Keratinocyte (primary cell): ENCODE results near the gene GRAMD2A. TPM values are rescaled to one million over a fixed set of nuclear protein-coding genes. Genes with fewer than 3 reads are reported as not detected.

Source experiments
- DNase-seq: peaks from one replicate; pipeline ENCODE4 v3.0.0-alpha.2; 2011; ENCODE audit warnings: low read depth, missing footprints, low spot score
- FAIRE-seq: peaks from 2 replicates; lab custom pipeline; 2011; peaks lifted over from hg19 to GRCh38; lab: Jason Lieb, UNC
- H2AFZ ChIP-seq: 2 replicates; pipeline ENCODE4 v1.6.0; 2012; ENCODE audit warnings: low read length, control low read depth, inconsistent platforms; ENCODE audit not compliant: control insufficient read depth
- H3K27ac ChIP-seq: 2 replicates; pipeline ENCODE4 v1.5.1; 2011; ENCODE audit warnings: low read length; ENCODE audit not compliant: control insufficient read depth, insufficient read depth
- H3K27me3 ChIP-seq: 3 replicates; pipeline ENCODE4 v1.6.0; 2011; ENCODE audit warnings: low read length; ENCODE audit not compliant: control insufficient read depth, insufficient read depth; ENCODE audit errors: extremely low read depth
- H3K36me3 ChIP-seq, 2 experiments: 2 replicates in 1 of 2; 3 replicates in 1 of 2; pipeline ENCODE4 v1.5.1; 2011; ENCODE audit warnings: low read length in 2 of 2, mild to moderate bottlenecking in 1 of 2; ENCODE audit not compliant: control insufficient read depth in 2 of 2, insufficient read depth in 2 of 2; ENCODE audit errors: extremely low read depth in 1 of 2
- H3K4me1 ChIP-seq: 3 replicates; pipeline ENCODE4 v1.5.1; 2011; ENCODE audit warnings: low read length; ENCODE audit not compliant: control insufficient read depth, insufficient read depth; ENCODE audit errors: extremely low read depth
- H3K4me2 ChIP-seq: 3 replicates; pipeline ENCODE4 v1.6.0; 2011; ENCODE audit warnings: low read depth, low read length; ENCODE audit not compliant: control insufficient read depth, insufficient read depth; ENCODE audit errors: extremely low read depth
- H3K4me3 ChIP-seq, 3 experiments: fragments of 200-600 bp in 1 of 3; sonication (generic) in 1 of 3; 2 replicates in 2 of 3; 3 replicates in 1 of 3; pipeline ENCODE4 v1.5.1; 2011 to 2016; ENCODE audit warnings: low read length in 3 of 3, mild to moderate bottlenecking in 3 of 3, control low read depth in 2 of 3, inconsistent platforms in 1 of 3, low read depth in 1 of 3, mixed read lengths in 1 of 3, mixed run types in 1 of 3, moderate library complexity in 1 of 3; ENCODE audit not compliant: control insufficient read depth in 2 of 3, insufficient read depth in 2 of 3; ENCODE audit errors: extremely low read depth in 1 of 3
- H3K79me2 ChIP-seq: 2 replicates; pipeline ENCODE4 v1.6.0; 2012; ENCODE audit warnings: low read length; ENCODE audit not compliant: control insufficient read depth, insufficient read depth
- H3K9ac ChIP-seq: 3 replicates; pipeline ENCODE4 v1.6.0; 2011; ENCODE audit warnings: low read length; ENCODE audit not compliant: control insufficient read depth, insufficient read depth; ENCODE audit errors: extremely low read depth
- H3K9me1 ChIP-seq: 3 replicates; pipeline ENCODE4 v1.6.0; 2011; ENCODE audit warnings: low read length; ENCODE audit not compliant: control insufficient read depth, insufficient read depth; ENCODE audit errors: extremely low read depth
- H3K9me3 ChIP-seq: 2 replicates; pipeline ENCODE4 v1.5.1; 2012; ENCODE audit warnings: low read depth, low read length; ENCODE audit not compliant: control insufficient read depth
- H4K20me1 ChIP-seq: 3 replicates; pipeline ENCODE4 v1.6.0; 2011; ENCODE audit warnings: low read length; ENCODE audit not compliant: control insufficient read depth, insufficient read depth; ENCODE audit errors: extremely low read depth
- EZH2 ChIP-seq: IDR thresholded peaks from one replicate; pipeline ENCODE4 v1.6.1; 2012; ENCODE audit warnings: inconsistent platforms, mild to moderate bottlenecking, low read length, moderate library complexity
- dilution Hi-C: fragments of 300-500 bp; cut with MboI; formaldehyde crosslinking; loops from one replicate; pipeline ENCODE4 v1.7.0; 2020; ENCODE audit warnings: low sequenced_read_pairs; ENCODE audit not compliant: extremely low pct_ligation_motif_present
- polyA plus RNA-seq, 5 experiments: library from polyadenylated mRNA; depleted of rRNA in 3 of 5; stranded (reverse) in 3 of 5; stranded (forward) in 1 of 5; unstranded in 1 of 5; fragments of >200 nt; gene quantifications; 1 replicate in 1 of 5; 2 replicates in 3 of 5; 3 replicates in 1 of 5; pipeline versions ENCODE4 v1.2.1 to v1.2.3, GENCODE V29; 2011 to 2012; ENCODE audit warnings: missing spikeins in 2 of 5, low read depth in 1 of 5, low replicate concordance in 1 of 5
- TF ChIP-seq, protein P1 (sequence below), 3 experiments: IDR thresholded peaks in 1 of 3; conservative IDR thresholded peaks in 1 of 3; optimal IDR thresholded peaks in 1 of 3; 2 replicates in 2 of 3; 3 replicates in 1 of 3; pipeline versions ENCODE3 to v1.5.1; 2011; ENCODE audit warnings: low read length in 3 of 3, mild to moderate bottlenecking in 3 of 3, moderate library complexity in 2 of 3, control low read depth in 1 of 3, inconsistent platforms in 1 of 3; ENCODE audit not compliant: insufficient read depth in 2 of 3; ENCODE audit errors: extremely low read depth in 1 of 3

Gene GRAMD2A
- polyA plus RNA-seq, 1 donor (not counting 4 experiments of a cell fraction or from before 2014, with no cell fraction given): 5.7 TPM

DNA sequence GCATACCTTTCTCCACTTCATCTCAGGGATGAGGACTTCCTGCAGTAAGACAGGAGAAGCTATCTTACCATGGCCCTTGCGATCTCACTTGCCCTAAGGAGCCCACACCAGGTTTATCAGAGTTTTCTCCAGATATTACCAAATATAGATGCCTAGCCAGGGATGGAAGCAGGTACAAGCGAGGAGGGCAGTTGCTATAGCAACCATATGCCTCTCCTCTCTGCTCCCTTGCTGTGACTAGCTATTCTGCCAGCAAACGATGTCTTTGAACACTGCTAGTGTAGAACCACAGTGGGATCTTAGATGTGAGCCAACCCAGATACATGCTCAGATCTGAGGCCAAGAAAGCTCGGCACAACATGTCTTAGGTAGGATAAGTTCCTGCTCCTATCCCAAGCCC lies 33.9 kb downstream of the GRAMD2A start:
- Histone ChIP-seq H3K4me3 (no peak overlapping the region), H3K9ac (no peak overlapping the region), H3K4me1 (peaks cover 6% of the 10 kb centered on the region), H2AFZ (no peak overlapping the region), H3K27me3 (no peaks in the 10 kb centered on the region), H3K79me2 (no peaks in the 10 kb centered on the region), H4K20me1 (peaks cover 3% of the 10 kb centered on the region), H3K9me3 (no peaks in the 10 kb centered on the region), H3K36me3 (peaks cover 0 to 3% of the 10 kb centered on the region in 2 experiments), H3K4me2 (no peak overlapping the region), H3K27ac (no peak overlapping the region), H3K9me1 (no peaks in the 10 kb centered on the region)
- FAIRE-seq (no peak), DNase-seq (no peak)
- TF ChIP-seq EZH2: no peak
- TF ChIP-seq, protein P1, sequence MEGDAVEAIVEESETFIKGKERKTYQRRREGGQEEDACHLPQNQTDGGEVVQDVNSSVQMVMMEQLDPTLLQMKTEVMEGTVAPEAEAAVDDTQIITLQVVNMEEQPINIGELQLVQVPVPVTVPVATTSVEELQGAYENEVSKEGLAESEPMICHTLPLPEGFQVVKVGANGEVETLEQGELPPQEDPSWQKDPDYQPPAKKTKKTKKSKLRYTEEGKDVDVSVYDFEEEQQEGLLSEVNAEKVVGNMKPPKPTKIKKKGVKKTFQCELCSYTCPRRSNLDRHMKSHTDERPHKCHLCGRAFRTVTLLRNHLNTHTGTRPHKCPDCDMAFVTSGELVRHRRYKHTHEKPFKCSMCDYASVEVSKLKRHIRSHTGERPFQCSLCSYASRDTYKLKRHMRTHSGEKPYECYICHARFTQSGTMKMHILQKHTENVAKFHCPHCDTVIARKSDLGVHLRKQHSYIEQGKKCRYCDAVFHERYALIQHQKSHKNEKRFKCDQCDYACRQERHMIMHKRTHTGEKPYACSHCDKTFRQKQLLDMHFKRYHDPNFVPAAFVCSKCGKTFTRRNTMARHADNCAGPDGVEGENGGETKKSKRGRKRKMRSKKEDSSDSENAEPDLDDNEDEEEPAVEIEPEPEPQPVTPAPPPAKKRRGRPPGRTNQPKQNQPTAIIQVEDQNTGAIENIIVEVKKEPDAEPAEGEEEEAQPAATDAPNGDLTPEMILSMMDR (optimal IDR thresholded peaks at IDR 0.05 in 1 of 3, IDR thresholded peaks at IDR 0.05 in 1 of 3, conservative IDR thresholded peaks at IDR 0.05 in 1 of 3; ENCODE audit: extremely low read depth in 1 of 3, insufficient read depth in 2 of 3, low read length in 3 of 3): no peak
- dilution Hi-C loops: no loop called here

- Histone ChIP-seq H3K27me3 (no peaks in the 10 kb centered on the region), H2AFZ (no peak overlapping the region), H3K9ac (no peak overlapping the region), H3K4me2 (no peak overlapping the region), H3K9me1 (no peaks in the 10 kb centered on the region), H3K27ac (no peak overlapping the region), H3K79me2 (no peaks in the 10 kb centered on the region), H3K4me3 (no peak overlapping the region), H3K36me3 (peaks cover 0 to 3% of the 10 kb centered on the region in 2 experiments), H4K20me1 (no peaks in the 10 kb centered on the region), H3K4me1 (no peaks in the 10 kb centered on the region), H3K9me3 (no peaks in the 10 kb centered on the region)
- TF ChIP-seq, protein P1 (optimal IDR thresholded peaks at IDR 0.05 in 1 of 3, IDR thresholded peaks at IDR 0.05 in 1 of 3, conservative IDR thresholded peaks at IDR 0.05 in 1 of 3; ENCODE audit: extremely low read depth in 1 of 3, insufficient read depth in 2 of 3, low read length in 3 of 3): peak in 1 of 3 experiments; percentile 16
- no peak for TF ChIP-seq EZH2
- no peak for FAIRE-seq
- dilution Hi-C loops: no loop called here
- DNase-seq: no peak
These were observed 35.0 kb downstream of the GRAMD2A start for GRCh38 chr15:72162569-72162968.
